Gastrocnemius medialis (tissue), 4 donors: ENCODE measurements around the gene EHD1. TPM values are rescaled to one million over a fixed set of nuclear protein-coding genes. Genes with fewer than 3 reads are reported as not detected.
A peak's percentile ranks its signal among the peaks of the same experiment; 100 is the strongest.

Experiments
- ATAC-seq, 2 donors: fragments of 150-250 bp; one replicate each; pipeline ENCODE4 v1.9.1; 2016
- DNase-seq, 2 donors: peaks; one replicate each; pipeline ENCODE4 v3.0.0-alpha.2; 2019
- H3K27ac ChIP-seq, 4 donors: fragments of 200-600 bp; sonication (generic); 1 replicate in 1 of 4; 2 replicates in 3 of 4; pipeline ENCODE4 v1.5.1; 2016 to 2018; ENCODE audit warnings: mild to moderate bottlenecking in 2 of 4, moderate library complexity in 1 of 4
- H3K27me3 ChIP-seq, 3 donors: fragments of 200-600 bp; sonication (generic) in 2 of 3; 1 replicate in 1 of 3; 2 replicates in 2 of 3; pipeline versions ENCODE4 v1.5.1 to v1.6.0; 2016 to 2019; ENCODE audit warnings: mild to moderate bottlenecking in 1 of 3, moderate library complexity in 1 of 3
- H3K36me3 ChIP-seq, 2 donors: fragments of 200-600 bp; sonication (generic) in 1 of 2; one replicate each; pipeline ENCODE4 v1.5.1; 2017 to 2018
- H3K4me1 ChIP-seq, 2 donors: fragments of 200-600 bp; sonication (generic) in 1 of 2; one replicate each; pipeline ENCODE4 v1.5.1; 2016 to 2017; ENCODE audit warnings: mild to moderate bottlenecking in 2 of 2
- H3K4me3 ChIP-seq, 4 donors: fragments of 200-600 bp; sonication (generic) in 3 of 4; 1 replicate in 1 of 4; 2 replicates in 3 of 4; pipeline ENCODE4 v1.5.1; 2016 to 2019; ENCODE audit warnings: mild to moderate bottlenecking in 2 of 4
- H3K9me3 ChIP-seq, 3 donors: fragments of 200-600 bp; sonication (generic) in 2 of 3; 1 replicate in 1 of 3; 2 replicates in 2 of 3; pipeline ENCODE4 v1.5.1; 2016 to 2019
- CTCF ChIP-seq, 5 experiments: fragments of 450-650 bp in 3 of 5; fragments of 200-600 bp in 2 of 5; sonication (generic) in 2 of 5; IDR thresholded peaks in 4 of 5; conservative IDR thresholded peaks in 1 of 5; 1 replicate in 4 of 5; 2 replicates in 1 of 5; pipeline ENCODE4 v1.5.1; 2016 to 2019; ENCODE audit warnings: antibody characterized with exemption in 5 of 5, mild to moderate bottlenecking in 3 of 5, moderate library complexity in 3 of 5
- POLR2A ChIP-seq, 2 donors: fragments of 450-650 bp; IDR thresholded peaks; one replicate each; pipeline ENCODE4 v1.6.1; 2017; ENCODE audit warnings: antibody characterized with exemption in 2 of 2, mild to moderate bottlenecking in 2 of 2, moderate library complexity in 2 of 2
- in situ Hi-C, 4 donors: fragments of 200-750 bp; cut with MboI; loops; one replicate each; pipeline versions ENCODE4 v1.15.0 to v1.8.0; 2017; ENCODE audit warnings: low sequenced_read_pairs in 4 of 4
- intact Hi-C: fragments of 100-400 bp; cut with DNase I; formaldehyde crosslinking; loops from one replicate; pipeline ENCODE4 v1.15.1; 2023; ENCODE audit warnings: low total_unique reads
- total RNA-seq, 4 donors: library from RNA; depleted of rRNA; stranded (reverse); fragments of >200 nt; gene quantifications; one replicate each; pipeline versions ENCODE4 v1.1.0 to v1.2.3, GENCODE V29; 2016

Gene EHD1
- total RNA-seq, 4 donors from 2014 or later: 24.8 to 46.2 (median 31.3) TPM

GRCh38 chr11:64850979-64851567 lies 27.3 kb downstream of the EHD1 start:
- Histone ChIP-seq H3K36me3 (no peaks in the 10 kb centered on the region), H3K27me3 (no peaks in the 10 kb centered on the region), H3K4me3 (no peak overlapping the region), H3K27ac (peak overlapping the region; percentile 33 to 65 (median 62)), H3K4me1 (peaks cover 71 to 76% of the 10 kb centered on the region in 2 donors), H3K9me3 (no peaks in the 10 kb centered on the region)
- in situ Hi-C loops: no loop called here
- DNase-seq (no peak), ATAC-seq (no peak)
- TF ChIP-seq POLR2A (IDR thresholded peaks at IDR 0.05): no peak
- peak in 1 of 5 experiments; percentile 9 for TF ChIP-seq CTCF (IDR thresholded peaks at IDR 0.05 in 4 of 5, conservative IDR thresholded peaks at IDR 0.05 in 1 of 5)
- intact Hi-C loops: loop anchor here (10.0 kb wide), 1 partner anchor 264 kb away; the partner anchor contains the start of genes TM7SF2 and ZNHIT2

- Histone ChIP-seq H3K4me3 (no peak overlapping the region), H3K27ac (peak overlapping the region; percentile 48 to 72 (median 58)), H3K9me3 (no peaks in the 10 kb centered on the region), H3K4me1 (peaks cover 58 to 63% of the 10 kb centered on the region in 2 donors), H3K36me3 (no peaks in the 10 kb centered on the region), H3K27me3 (peaks cover 0 to 2% (median 0%) of the 10 kb centered on the region in 3 donors)
- intact Hi-C loops: loop anchor here (5.0 to 10.0 kb wide), 3 partner anchors 148 to 265 kb away; partner anchors contain the start of genes ARL2, BATF2, TM7SF2 and ZNHIT2
- ATAC-seq (no peak), DNase-seq (no peak)
- TF ChIP-seq POLR2A (IDR thresholded peaks at IDR 0.05) (no peak), CTCF (IDR thresholded peaks at IDR 0.05 in 4 of 5, conservative IDR thresholded peaks at IDR 0.05 in 1 of 5) (peak in 3 of 5 experiments; percentile 8 to 30 (median 22))
- in situ Hi-C loops: loop anchor here (5.0 kb wide), 2 partner anchors 38 to 43 kb away; no protein-coding TSS in a partner anchor
Observed at GRCh38 chr11:64849598-64850356, 28.6 kb downstream of the EHD1 start.

GRCh38 chr11:64848826-64849597 lies 29.4 kb downstream of the EHD1 start:
- DNase-seq: no peak
- H3K36me3 ChIP-seq: no peaks in the 10 kb centered on the region
- TF ChIP-seq CTCF (IDR thresholded peaks at IDR 0.05 in 4 of 5, conservative IDR thresholded peaks at IDR 0.05 in 1 of 5): no peak
- TF ChIP-seq POLR2A (IDR thresholded peaks at IDR 0.05): no peak
- no peak overlapping the region for H3K4me3 ChIP-seq
- H3K27ac ChIP-seq: peak overlapping the region in 3 of 4 donors; percentile 56 to 72 (median 60)
- H3K4me1 ChIP-seq: peaks cover 50 to 55% of the 10 kb centered on the region in 2 donors
- H3K27me3 ChIP-seq: peaks cover 0 to 3% (median 0%) of the 10 kb centered on the region in 3 donors
- in situ Hi-C loops: loop anchor here (5.0 kb wide), 2 partner anchors 38 to 43 kb away; no protein-coding TSS in a partner anchor
- no peak for ATAC-seq
- intact Hi-C loops: loop anchor here (5.0 kb wide), 2 partner anchors 148 to 163 kb away; partner anchors contain the start of genes ARL2 and BATF2
- no peaks in the 10 kb centered on the region for H3K9me3 ChIP-seq

- TF ChIP-seq POLR2A (IDR thresholded peaks at IDR 0.05) (no peak), CTCF (IDR thresholded peaks at IDR 0.05 in 4 of 5, conservative IDR thresholded peaks at IDR 0.05 in 1 of 5) (no peak)
- ATAC-seq (no peak), DNase-seq (no peak)
- Histone ChIP-seq H3K4me1 (peaks cover 43 to 48% of the 10 kb centered on the region in 2 donors), H3K27ac (peak overlapping the region in 3 of 4 donors; percentile 56 to 72 (median 60)), H3K27me3 (peaks cover 0 to 3% (median 0%) of the 10 kb centered on the region in 3 donors), H3K4me3 (no peak overlapping the region), H3K9me3 (no peaks in the 10 kb centered on the region), H3K36me3 (no peaks in the 10 kb centered on the region)
- in situ Hi-C loops: loop anchor here (5.0 kb wide), 2 partner anchors 39 to 44 kb away; no protein-coding TSS in a partner anchor
- intact Hi-C loops: loop anchor here (5.0 kb wide), 2 partner anchors 149 to 164 kb away; partner anchors contain the start of genes ARL2 and BATF2
Observed at GRCh38 chr11:64848214-64848825, 30.1 kb downstream of the EHD1 start.
